C4-2B (cell line): ENCODE data around the gene INPP4A.

Experiments used
- H3K27ac ChIP-seq: fragments of 450-650 bp; 2 replicates; pipeline ENCODE4 v1.5.1; 2017
- CTCF ChIP-seq: fragments of 450-650 bp; conservative IDR thresholded peaks from 2 replicates; pipeline ENCODE4 v1.5.1; 2017; ENCODE audit warnings: mild to moderate bottlenecking
- ZFX ChIP-seq: fragments of 450-650 bp; IDR thresholded peaks from 2 replicates; pipeline ENCODE4 v1.6.1; 2017

INPP4A gene

GRCh38 chr2:98479959-98480524 is 35.4 kb downstream of the INPP4A start:
- H3K27ac ChIP-seq = 0 out of 2 replicates have a peak overlapping the region, but pooled peaks have one; percentile 3
- TF ChIP-seq ZFX (no peak), CTCF (no peak)

GRCh38 chr2:98480598-98480997 is 35.9 kb downstream of the INPP4A start:
- no peak overlapping the region for H3K27ac ChIP-seq

GRCh38 chr2:98482362-98482761 is 37.7 kb downstream of the INPP4A start:
- H3K27ac ChIP-seq = no peak overlapping the region
- no peak for TF ChIP-seq CTCF
- TF ChIP-seq ZFX = no peak

More at GRCh38 chr2:98480598-98480997, 35.9 kb downstream of the INPP4A start:
- TF ChIP-seq ZFX = no peak
- no peak for TF ChIP-seq CTCF

GRCh38 chr2:98483257-98483861 is 38.7 kb downstream of the INPP4A start:
- no peak overlapping the region for H3K27ac ChIP-seq
- no peak for TF ChIP-seq ZFX
- no peak for TF ChIP-seq CTCF

- TF ChIP-seq ZFX (no peak), CTCF (no peak)
- no peak overlapping the region for H3K27ac ChIP-seq
Observed at GRCh38 chr2:98484121-98484557, 39.5 kb downstream of the INPP4A start.

GRCh38 chr2:98484652-98485452 is 40.2 kb downstream of the INPP4A start:
- TF ChIP-seq ZFX (no peak), CTCF (no peak)
- H3K27ac ChIP-seq = no peak overlapping the region

GRCh38 chr2:98485453-98485755 is 40.7 kb downstream of the INPP4A start:
- H3K27ac ChIP-seq = no peak overlapping the region

More at GRCh38 chr2:98485453-98485755, 40.7 kb downstream of the INPP4A start:
- TF ChIP-seq ZFX (no peak), CTCF (no peak)
